H1 (cell line): ENCODE results near the gene BARX2. TPM values are rescaled to one million over a fixed set of nuclear protein-coding genes. Genes with fewer than 3 reads are reported as not detected.

Experiments used
- CTCF ChIA-PET: fragments of 300-600 bp; sonication (Branson Sonifier 250); formaldehyde crosslinking; loops from one replicate; lab custom pipeline; 2021; ENCODE audit not compliant: partially characterized antibody; lab: Charles Lee
- POLR2A ChIA-PET: fragments of 300-600 bp; sonication (Branson Sonifier 250); formaldehyde crosslinking; loops from one replicate; lab custom pipeline; 2021; ENCODE audit warnings: inconsistent platforms; ENCODE audit not compliant: partially characterized antibody; lab: Charles Lee
- DNase-seq, 2 experiments: peaks; one replicate each; pipeline versions ENCODE4 v3.0.0 to v3.0.0-alpha.2; 2010 to 2022; ENCODE audit warnings: low spot score in 2 of 2, low read depth in 1 of 2, mixed read lengths in 1 of 2
- FAIRE-seq: peaks from 2 replicates; lab custom pipeline; 2011; peaks lifted over from hg19 to GRCh38; lab: Jason Lieb, UNC
- H2AFZ ChIP-seq: 2 replicates; pipeline ENCODE4 v1.8.1; 2012; ENCODE audit warnings: low read length, inconsistent platforms
- H2AK5ac ChIP-seq: 2 replicates; pipeline ENCODE4 v1.6.1; 2013; ENCODE audit warnings: low read depth, low read length
- H2BK120ac ChIP-seq: replicated peaks from 2 replicates; pipeline ENCODE3; 2013; ENCODE audit warnings: low read depth, low read length, inconsistent platforms
- H2BK12ac ChIP-seq: 2 replicates; pipeline ENCODE4 v1.6.1; 2013; ENCODE audit warnings: low read depth, low read length
- H2BK15ac ChIP-seq: 2 replicates; pipeline ENCODE4 v1.6.1; 2013; ENCODE audit warnings: low read length
- H2BK20ac ChIP-seq: 2 replicates; pipeline ENCODE4 v1.6.1; 2013; ENCODE audit warnings: low read length
- H2BK5ac ChIP-seq: 2 replicates; pipeline ENCODE4 v1.6.1; 2013; ENCODE audit warnings: low read depth, low read length
- H3K14ac ChIP-seq: 2 replicates; pipeline ENCODE4 v1.6.1; 2013; ENCODE audit warnings: inconsistent platforms; ENCODE audit not compliant: insufficient read length
- H3K18ac ChIP-seq: 2 replicates; pipeline ENCODE4 v1.6.1; 2013; ENCODE audit warnings: low read length; ENCODE audit errors: extremely low read depth
- H3K23ac ChIP-seq: 2 replicates; pipeline ENCODE4 v1.6.1; 2013; ENCODE audit warnings: inconsistent platforms; ENCODE audit not compliant: insufficient read length
- H3K23me2 ChIP-seq: 2 replicates; pipeline ENCODE4 v1.6.1; 2013; ENCODE audit warnings: low read depth, low read length
- H3K27ac ChIP-seq: 2 replicates; pipeline ENCODE4 v1.6.1; 2011; ENCODE audit warnings: low read depth, low read length, inconsistent platforms
- H3K27me3 ChIP-seq, 4 experiments: replicated peaks in 1 of 4; 1 replicate in 1 of 4; 2 replicates in 3 of 4; pipeline versions ENCODE4 v1.6.1 to v1.8.1; 2011 to 2013; ENCODE audit warnings: low read length in 3 of 4, mild to moderate bottlenecking in 3 of 4, inconsistent platforms in 2 of 4, mixed read lengths in 2 of 4, moderate library complexity in 1 of 4; ENCODE audit not compliant: control insufficient read depth in 3 of 4, insufficient read depth in 3 of 4; ENCODE audit errors: extremely low read depth in 1 of 4
- H3K36me3 ChIP-seq, 4 experiments: 2 replicates each; pipeline versions ENCODE4 v1.6.1 to v1.8.1; 2011 to 2013; ENCODE audit warnings: mild to moderate bottlenecking in 4 of 4, low read length in 3 of 4, moderate library complexity in 2 of 4, control low read depth in 1 of 4, inconsistent platforms in 1 of 4; ENCODE audit not compliant: insufficient read depth in 4 of 4, control insufficient read depth in 2 of 4
- H3K4ac ChIP-seq: replicated peaks from 2 replicates; pipeline ENCODE3; 2013; ENCODE audit warnings: low read length, low read depth, mixed read lengths, inconsistent platforms; ENCODE audit not compliant: insufficient read length
- H3K4me1 ChIP-seq, 4 experiments: replicated peaks in 1 of 4; 1 replicate in 1 of 4; 2 replicates in 3 of 4; pipeline versions ENCODE4 v1.6.1 to v1.8.1; 2011 to 2013; ENCODE audit warnings: low read length in 3 of 4, inconsistent platforms in 2 of 4, mixed read lengths in 1 of 4; ENCODE audit not compliant: insufficient read depth in 4 of 4, control insufficient read depth in 3 of 4
- H3K4me2 ChIP-seq, 2 experiments: 2 replicates each; pipeline versions ENCODE4 v1.6.1 to v1.8.1; 2011 to 2013; ENCODE audit warnings: low read depth in 2 of 2, low read length in 2 of 2, control low read depth in 1 of 2, inconsistent platforms in 1 of 2, mild to moderate bottlenecking in 1 of 2; ENCODE audit not compliant: insufficient read depth in 1 of 2
- H3K4me3 ChIP-seq, 4 experiments: fragments of 200-600, 300-600 bp in 1 of 4; sonication (generic), shearing (Covaris generic), sonication (Bioruptor Twin) in 1 of 4; 2 replicates each; pipeline versions ENCODE4 v1.5.1 to v1.8.1; 2011 to 2016; ENCODE audit warnings: low read length in 4 of 4, low read depth in 3 of 4, control low read depth in 2 of 4, inconsistent platforms in 2 of 4, mild to moderate bottlenecking in 2 of 4, mixed read lengths in 1 of 4, moderate library complexity in 1 of 4; ENCODE audit not compliant: insufficient read depth in 2 of 4; ENCODE audit errors: extremely low read depth in 1 of 4
- H3K56ac ChIP-seq: replicated peaks from 2 replicates; pipeline ENCODE3; 2013; ENCODE audit warnings: low read depth, mild to moderate bottlenecking, mixed read lengths, low read length, inconsistent platforms; ENCODE audit not compliant: insufficient read length
- H3K79me1 ChIP-seq: 2 replicates; pipeline ENCODE4 v1.6.1; 2013; ENCODE audit warnings: low read depth, low read length, control low read depth
- H3K79me2 ChIP-seq, 2 experiments: 2 replicates each; pipeline versions ENCODE4 v1.6.1 to v1.8.1; 2012 to 2013; ENCODE audit warnings: low read length in 2 of 2, mild to moderate bottlenecking in 2 of 2, inconsistent platforms in 1 of 2; ENCODE audit not compliant: insufficient read depth in 2 of 2, control insufficient read depth in 1 of 2
- H3K9ac ChIP-seq, 4 experiments: replicated peaks in 1 of 4; 1 replicate in 1 of 4; 2 replicates in 3 of 4; pipeline versions ENCODE4 v1.6.1 to v1.8.1; 2011 to 2013; ENCODE audit warnings: low read depth in 3 of 4, low read length in 3 of 4, control low read depth in 2 of 4, mild to moderate bottlenecking in 2 of 4, moderate library complexity in 2 of 4, inconsistent platforms in 1 of 4; ENCODE audit errors: extremely low read depth in 1 of 4
- H3K9me3 ChIP-seq, 2 experiments: 2 replicates each; pipeline versions ENCODE4 v1.6.1 to v1.8.1; 2012 to 2013; ENCODE audit warnings: mild to moderate bottlenecking in 2 of 2, moderate library complexity in 2 of 2, control low read depth in 1 of 2, inconsistent platforms in 1 of 2, low read depth in 1 of 2, low read length in 1 of 2, mixed read lengths in 1 of 2; ENCODE audit not compliant: insufficient read depth in 2 of 2
- H4K20me1 ChIP-seq, 2 experiments: replicated peaks in 1 of 2; 2 replicates each; pipeline versions ENCODE3 to v1.8.1; 2011 to 2013; ENCODE audit warnings: inconsistent platforms in 2 of 2, low read length in 2 of 2, mild to moderate bottlenecking in 1 of 2; ENCODE audit not compliant: insufficient read depth in 2 of 2, control insufficient read depth in 1 of 2
- H4K5ac ChIP-seq: 2 replicates; pipeline ENCODE4 v1.6.1; 2013; ENCODE audit warnings: low read length, low read depth, mixed read lengths, inconsistent platforms; ENCODE audit not compliant: insufficient read length
- H4K8ac ChIP-seq: 2 replicates; pipeline ENCODE4 v1.8.0; 2013; ENCODE audit warnings: mild to moderate bottlenecking, moderate library complexity, low read length, inconsistent platforms; ENCODE audit not compliant: insufficient read depth; ENCODE audit errors: extremely low read depth
- H4K91ac ChIP-seq: replicated peaks from 2 replicates; pipeline ENCODE3; 2013; ENCODE audit warnings: low read length, mixed read lengths, inconsistent platforms; ENCODE audit not compliant: insufficient read length
- CEBPB ChIP-seq: IDR thresholded peaks from 2 replicates; pipeline ENCODE4 v1.6.1; 2012; ENCODE audit warnings: low read depth, low read length
- EGR1 ChIP-seq: IDR thresholded peaks from 2 replicates; pipeline ENCODE4 v1.6.1; 2011; ENCODE audit warnings: low read depth, low read length, borderline replicate concordance
- HDAC2 ChIP-seq, 2 experiments: fragments of 300-600 bp in 1 of 2; sonication (generic) in 1 of 2; IDR thresholded peaks; 2 replicates each; pipeline ENCODE4 v1.6.1; 2011 to 2012; ENCODE audit warnings: low read depth in 2 of 2, low read length in 2 of 2, mild to moderate bottlenecking in 2 of 2, moderate library complexity in 2 of 2, borderline replicate concordance in 1 of 2, inconsistent platforms in 1 of 2
- POLR2A ChIP-seq, 2 experiments: IDR thresholded peaks; 1 replicate in 1 of 2; 2 replicates in 1 of 2; pipeline ENCODE4 v1.6.1; 2011; ENCODE audit warnings: low read depth in 2 of 2, low read length in 2 of 2, mild to moderate bottlenecking in 2 of 2; ENCODE audit errors: control extremely low read depth in 1 of 2
- RNF2 ChIP-seq: fragments of 200-900, 300-1000 bp; sonication (generic); IDR thresholded peaks from 2 replicates; pipeline ENCODE4 v1.7.1; 2016; ENCODE audit warnings: borderline replicate concordance, low read depth, mild to moderate bottlenecking, antibody characterized with exemption, low read length; ENCODE audit not compliant: poor library complexity, severe bottlenecking; ENCODE audit errors: missing control alignments
- SAP30 ChIP-seq: fragments of 300-600 bp; sonication (generic); IDR thresholded peaks from 2 replicates; pipeline ENCODE4 v1.7.1; 2012; ENCODE audit warnings: low read length, moderate library complexity, mild to moderate bottlenecking, inconsistent platforms; ENCODE audit not compliant: insufficient read depth, insufficient replicate concordance
- SP4 ChIP-seq: IDR thresholded peaks from 2 replicates; pipeline ENCODE4 v1.6.1; 2012; ENCODE audit warnings: low read length, inconsistent platforms
- SRF ChIP-seq: IDR thresholded peaks from 2 replicates; pipeline ENCODE4 v1.6.1; 2011; ENCODE audit warnings: mild to moderate bottlenecking, low read depth, low read length, moderate library complexity
- TAF7 ChIP-seq: optimal IDR thresholded peaks from 2 replicates; pipeline ENCODE3; 2011; ENCODE audit warnings: low read depth, mild to moderate bottlenecking, inconsistent platforms, low read length, moderate library complexity, borderline replicate concordance
- WGBS, 2 experiments: shearing (Covaris generic) in 1 of 2; methylation state at CpG; one replicate each; pipeline versions ENCODE4 v1.1.6 to v1.1.7; 2013 to 2015; ENCODE audit warnings: low lambda C conversion rate in 2 of 2, mixed read lengths in 2 of 2, inconsistent platforms in 1 of 2, low coverage in 1 of 2, missing lambda C conversion rate in 1 of 2; ENCODE audit not compliant: insufficient replicate concordance in 2 of 2, insufficient coverage in 1 of 2, insufficient read length in 1 of 2; ENCODE audit errors: extremely low coverage in 1 of 2, missing lambda C conversion rate in 1 of 2; 5-methylcytosine and 5-hydroxymethylcytosine counted together
- polyA plus RNA-seq, 7 experiments: library from polyadenylated mRNA; depleted of rRNA in 3 of 7; stranded (reverse) in 5 of 7; unstranded in 2 of 7; fragments of >200 nt in 5 of 7; fragments of 200-250 nt in 2 of 7; gene quantifications; 1 replicate in 5 of 7; 2 replicates in 1 of 7; 4 replicates in 1 of 7; pipeline versions ENCODE4 v1.2.1 to v1.2.3, GENCODE V29; 2011 to 2013; ENCODE audit warnings: missing spikeins in 2 of 7, mixed read lengths in 2 of 7
- total RNA-seq: library from RNA; stranded (reverse); fragmentation: NEBNext Ultra II Directional; extraction: Animal tissue kit (Norgen Biotek cat#: 25700); gene quantifications from 2 replicates; pipeline ENCODE4 v1.2.1, GENCODE V29; 2021

Gene BARX2
- total and polyA plus RNA-seq, 2 of the 8 experiments (the other 6 are each of a cell fraction or from before 2014, with no cell fraction given): not detected

GRCh38 chr11:129426776-129427175, 51.1 kb downstream of the BARX2 start:
- no peaks in the 10 kb centered on the region for H3K79me1 ChIP-seq
- no peak overlapping the region for H4K8ac ChIP-seq
- no peaks in the 10 kb centered on the region for H3K27me3 ChIP-seq
- H3K27ac ChIP-seq: no peak overlapping the region
- FAIRE-seq: no peak
- H3K79me2 ChIP-seq: no peaks in the 10 kb centered on the region
- H3K4ac ChIP-seq: no peak overlapping the region
- H3K4me2 ChIP-seq: no peak overlapping the region
- H3K18ac ChIP-seq: no peak overlapping the region
- H2BK12ac ChIP-seq: no peak overlapping the region
- no peak overlapping the region for H3K56ac ChIP-seq
- H3K14ac ChIP-seq: no peak overlapping the region
- H2AFZ ChIP-seq: no peak overlapping the region
- no peak overlapping the region for H4K91ac ChIP-seq
- no peak overlapping the region for H2BK20ac ChIP-seq
- peaks cover 9 to 12% of the 10 kb centered on the region in 2 experiments; a peak in 2 of 4 replicates for H3K9me3 ChIP-seq
- no peaks in the 10 kb centered on the region for H4K20me1 ChIP-seq
- no peak overlapping the region for H4K5ac ChIP-seq
- H2BK120ac ChIP-seq: no peak overlapping the region
- ChIA-PET CTCF (interaction anchor here (0.6 kb wide), 1 partner anchor 297 kb away, joined by 3 read pairs; no protein-coding TSS in a partner anchor), POLR2A (no interaction called here)
- H3K36me3 ChIP-seq: no peaks in the 10 kb centered on the region; a peak in 1 of 8 replicates
- no peak overlapping the region for H3K4me3 ChIP-seq
- no peak overlapping the region for H3K9ac ChIP-seq
- H3K23me2 ChIP-seq: no peaks in the 10 kb centered on the region
- H2AK5ac ChIP-seq: no peak overlapping the region
- no peak overlapping the region for H3K23ac ChIP-seq
- no peak overlapping the region for H2BK5ac ChIP-seq
- WGBS, 2 experiments: 85% methylated on average over 3 of the region's 3 CpGs; no CpG with 5 or more reads in 1 of the 2 experiments
- H2BK15ac ChIP-seq: no peak overlapping the region
- no peaks in the 10 kb centered on the region for H3K4me1 ChIP-seq
- no peak for DNase-seq
- TF ChIP-seq POLR2A (IDR thresholded peaks at IDR 0.05; ENCODE audit: control extremely low read depth in 1 of 2, low read depth in 2 of 2, low read length in 2 of 2) (no peak), CEBPB (no peak), SAP30 (no peak), EGR1 (no peak), SRF (no peak), HDAC2 (IDR thresholded peaks at IDR 0.05; ENCODE audit: borderline replicate concordance in 1 of 2, low read depth in 2 of 2, low read length in 2 of 2) (no peak), SP4 (no peak), TAF7 (no peak), RNF2 (no peak)
